HCT116 (cell line): Measurements from ENCODE around the gene GSC2. TPM values are rescaled to one million over a fixed set of nuclear protein-coding genes. Genes with fewer than 3 reads are reported as not detected.

Experiments
- ATAC-seq: fragments of 200-7000 bp; cut with Tn5 transposase; 2 replicates; pipeline ENCODE4 v1.9.1; 2020; ENCODE audit warnings: mild to moderate bottlenecking, moderate library complexity
- BruUV-seq: library from RNA; stranded (reverse); fragments of 400-500 nt; replicated peaks from 2 replicates; lab custom pipeline; 2021; lab: Mats Ljungman, UMichigan
- CTCF ChIA-PET: fragments of 300-600 bp; sonication (Branson Sonifier 250); formaldehyde crosslinking; loops from one replicate; lab custom pipeline; 2021; ENCODE audit warnings: antibody characterized with exemption; lab: Charles Lee
- POLR2A ChIA-PET: fragments of 300-600, 350-600 bp; sonication (Branson Sonifier 250); formaldehyde crosslinking; loops from one replicate; lab custom pipeline; 2021; ENCODE audit warnings: antibody characterized with exemption; lab: Charles Lee
- RAD21 ChIA-PET, 2 experiments: fragments of 300-600 bp; sonication (Branson Sonifier 250); formaldehyde crosslinking; loops; one replicate each; lab custom pipeline; 2023; ENCODE audit warnings: low total read pairs in 2 of 2; ENCODE audit not compliant: uncharacterized antibody in 2 of 2, unreplicated experiment in 2 of 2, low non-redundant PET in 1 of 2; lab: Charles Lee
- DNase-seq: peaks from one replicate; pipeline ENCODE4 v3.0.0-alpha.2; 2010; ENCODE audit warnings: low read depth, low spot score
- H2AFZ ChIP-seq: fragments of 200-600 bp; shearing (Covaris generic), sonication (generic); 2 replicates; pipeline ENCODE4 v1.6.1; 2017; ENCODE audit warnings: low read depth, mixed run types, mixed read lengths, antibody characterized with exemption, low read length; ENCODE audit not compliant: poor library complexity, severe bottlenecking
- H3K27ac ChIP-seq: 2 replicates; pipeline ENCODE4 v1.5.1; 2012; ENCODE audit warnings: low read depth, low read length
- H3K27me3 ChIP-seq: fragments of 200-600 bp; sonication (generic); 2 replicates; pipeline ENCODE4 v1.6.1; 2016; ENCODE audit warnings: mixed run types, low read length, mixed read lengths; ENCODE audit not compliant: insufficient read depth
- H3K36me3 ChIP-seq, 2 experiments: fragments of 200-500 bp in 1 of 2; fragments of 200-600 bp in 1 of 2; sonication (Bioruptor generic) in 1 of 2; sonication (generic) in 1 of 2; 2 replicates each; pipeline versions ENCODE4 v1.5.1 to v1.6.1; 2014 to 2016; ENCODE audit warnings: low read length in 2 of 2, inconsistent platforms in 1 of 2, mixed read lengths in 1 of 2, mixed run types in 1 of 2; ENCODE audit not compliant: insufficient read depth in 2 of 2, control insufficient read depth in 1 of 2
- H3K4me1 ChIP-seq, 2 experiments: fragments of 200-600 bp in 1 of 2; sonication (generic) in 1 of 2; 2 replicates each; pipeline versions ENCODE4 v1.5.1 to v1.6.1; 2012 to 2017; ENCODE audit warnings: low read length in 2 of 2, inconsistent platforms in 1 of 2, mild to moderate bottlenecking in 1 of 2, mixed read lengths in 1 of 2, mixed run types in 1 of 2, moderate library complexity in 1 of 2; ENCODE audit not compliant: insufficient read depth in 2 of 2, control insufficient read depth in 1 of 2
- H3K4me2 ChIP-seq: fragments of 200-600 bp; sonication (generic); 2 replicates; pipeline ENCODE4 v1.6.1; 2017; ENCODE audit warnings: mixed run types, low read length, mixed read lengths
- H3K4me3 ChIP-seq, 2 experiments: fragments of 200-600 bp in 1 of 2; sonication (generic) in 1 of 2; replicated peaks in 1 of 2; 2 replicates each; pipeline ENCODE4 v1.5.1; 2011 to 2016; ENCODE audit warnings: low read length in 2 of 2, control low read depth in 1 of 2, low read depth in 1 of 2, mild to moderate bottlenecking in 1 of 2, mixed read lengths in 1 of 2, mixed run types in 1 of 2
- H3K79me2 ChIP-seq: fragments of 200-600 bp; sonication (generic); 2 replicates; pipeline ENCODE4 v1.6.1; 2017; ENCODE audit warnings: mild to moderate bottlenecking, mixed run types, low read length, moderate library complexity, mixed read lengths; ENCODE audit not compliant: insufficient read depth
- H3K9ac ChIP-seq: fragments of 200-600 bp; sonication (generic); 2 replicates; pipeline ENCODE4 v1.6.1; 2016; ENCODE audit warnings: low read length, mixed read lengths
- H3K9me2 ChIP-seq: fragments of 200-600 bp; sonication (generic), shearing (Covaris generic); 2 replicates; pipeline ENCODE4 v1.6.1; 2017; ENCODE audit warnings: mixed run types, mild to moderate bottlenecking, moderate library complexity; ENCODE audit not compliant: insufficient read depth
- H3K9me3 ChIP-seq, 2 experiments: fragments of 200-500 bp in 1 of 2; fragments of 200-600 bp in 1 of 2; sonication (Bioruptor generic) in 1 of 2; sonication (generic) in 1 of 2; 2 replicates each; pipeline ENCODE4 v1.6.1; 2014 to 2017; ENCODE audit warnings: low read length in 2 of 2, mixed read lengths in 2 of 2, inconsistent platforms in 1 of 2, low read depth in 1 of 2, mild to moderate bottlenecking in 1 of 2, mixed run types in 1 of 2, moderate library complexity in 1 of 2; ENCODE audit not compliant: control insufficient read depth in 1 of 2, insufficient read depth in 1 of 2
- H4K20me1 ChIP-seq: fragments of 200-600 bp; sonication (generic), shearing (Covaris generic); 2 replicates; pipeline ENCODE4 v1.6.1; 2017; ENCODE audit warnings: mixed run types, mild to moderate bottlenecking, moderate library complexity; ENCODE audit not compliant: insufficient read depth
- ATF3 ChIP-seq: IDR thresholded peaks from 2 replicates; pipeline ENCODE4 v1.6.1; 2012
- CBX3 ChIP-seq: IDR thresholded peaks from 2 replicates; pipeline ENCODE4 v1.6.1; 2012; ENCODE audit warnings: low read depth
- CEBPB ChIP-seq: IDR thresholded peaks from 2 replicates; pipeline ENCODE4 v1.6.1; 2012; ENCODE audit warnings: low read depth
- CTCF ChIP-seq, 3 experiments: fragments of 200-600 bp in 1 of 3; sonication (generic) in 1 of 3; IDR thresholded peaks in 2 of 3; conservative IDR thresholded peaks in 1 of 3; 2 replicates each; pipeline ENCODE4 v1.5.1; 2012 to 2017; ENCODE audit warnings: low read depth in 2 of 3, low read length in 2 of 3, antibody characterized with exemption in 1 of 3, borderline replicate concordance in 1 of 3, control low read depth in 1 of 3, mild to moderate bottlenecking in 1 of 3, mixed read lengths in 1 of 3, mixed run types in 1 of 3, moderate library complexity in 1 of 3; ENCODE audit not compliant: insufficient read depth in 1 of 3
- EGR1 ChIP-seq: IDR thresholded peaks from 2 replicates; pipeline ENCODE4 v1.6.1; 2012; ENCODE audit warnings: low read depth
- EZH2 ChIP-seq: fragments of 200-600 bp; sonication (generic); IDR thresholded peaks from 2 replicates; pipeline ENCODE4 v1.6.1; 2017; ENCODE audit warnings: antibody characterized with exemption, mixed run types
- EZH2phosphoT487 ChIP-seq: fragments of 200-600 bp; IDR thresholded peaks from 2 replicates; pipeline ENCODE4 v1.6.1; 2018; ENCODE audit warnings: antibody characterized with exemption, borderline replicate concordance
- FOSL1 ChIP-seq: IDR thresholded peaks from 2 replicates; pipeline ENCODE4 v1.6.1; 2012; ENCODE audit warnings: low read depth
- JUND ChIP-seq: IDR thresholded peaks from 2 replicates; pipeline ENCODE4 v1.6.1; 2012
- MAX ChIP-seq: IDR thresholded peaks from 2 replicates; pipeline ENCODE4 v1.6.1; 2012
- POLR2A ChIP-seq: IDR thresholded peaks from 2 replicates; pipeline ENCODE4 v1.7.0; 2011; ENCODE audit warnings: borderline replicate concordance; ENCODE audit not compliant: insufficient read depth, insufficient read length; ENCODE audit errors: extremely low read depth
- RAD21 ChIP-seq: IDR thresholded peaks from 2 replicates; pipeline ENCODE4 v1.6.1; 2012; ENCODE audit warnings: low read depth, mild to moderate bottlenecking
- REST ChIP-seq: IDR thresholded peaks from 2 replicates; pipeline ENCODE4 v1.6.1; 2012; ENCODE audit warnings: low read depth
- SP1 ChIP-seq: IDR thresholded peaks from 2 replicates; pipeline ENCODE4 v1.6.1; 2012; ENCODE audit warnings: low read depth
- SRF ChIP-seq: IDR thresholded peaks from 2 replicates; pipeline ENCODE4 v1.6.1; 2012; ENCODE audit warnings: low read depth
- YY1 ChIP-seq: IDR thresholded peaks from 2 replicates; pipeline ENCODE4 v1.6.1; 2011; ENCODE audit warnings: low read length, low read depth, moderate library complexity, mild to moderate bottlenecking; ENCODE audit not compliant: insufficient replicate concordance; ENCODE audit errors: extremely low read depth
- ZBTB33 ChIP-seq: IDR thresholded peaks from 2 replicates; pipeline ENCODE4 v1.6.1; 2011; ENCODE audit warnings: mild to moderate bottlenecking, low read length, moderate library complexity; ENCODE audit not compliant: insufficient replicate concordance; ENCODE audit errors: extremely low read depth
- ZFX ChIP-seq: fragments of 450-650 bp; IDR thresholded peaks from 2 replicates; pipeline ENCODE4 v1.6.1; 2017
- ZNF274 ChIP-seq: fragments of 200-500 bp; sonication (Bioruptor generic); IDR thresholded peaks from 2 replicates; pipeline ENCODE4 v1.6.1; 2014; ENCODE audit warnings: mild to moderate bottlenecking, low read depth, low read length, inconsistent platforms
- intact Hi-C: fragments of 100-400 bp; cut with micrococcal nuclease; formaldehyde crosslinking; loops from 2 replicates; pipeline ENCODE4 v1.10.0; 2022
- total RNA-seq: library from RNA; stranded (reverse); gene quantifications from one replicate; pipeline ENCODE4 v1.2.1, GENCODE V29; 2021; ENCODE audit not compliant: unreplicated experiment

Gene GSC2
- total RNA-seq, 1 experiment from 2014 or later, result not detected

- TF ChIP-seq RAD21 (no peak), EGR1 (no peak), YY1 (no peak), CTCF (IDR thresholded peaks at IDR 0.05 in 2 of 3, conservative IDR thresholded peaks at IDR 0.05 in 1 of 3; ENCODE audit: borderline replicate concordance in 1 of 3, insufficient read depth in 1 of 3, low read depth in 2 of 3, low read length in 2 of 3) (no peak), CEBPB (no peak), JUND (no peak), EZH2phosphoT487 (no peak), FOSL1 (no peak), MAX (no peak), REST (no peak), SRF (no peak), SP1 (no peak), POLR2A (no peak), ZBTB33 (no peak), EZH2 (no peak), ZNF274 (no peak), ZFX (no peak), CBX3 (no peak), ATF3 (no peak)
- no peaks in the 10 kb centered on the region for H3K4me1 ChIP-seq
- no peaks in the 10 kb centered on the region for H3K9me3 ChIP-seq
- peaks cover 8% of the 10 kb centered on the region; the same call in 1 of the 2 replicates for H3K27me3 ChIP-seq
- POLR2A ChIA-PET, result no interaction called here
- no peak overlapping the region for H3K9ac ChIP-seq
- no peak overlapping the region for H3K4me2 ChIP-seq
- no peak overlapping the region for H3K27ac ChIP-seq
- no peaks in the 10 kb centered on the region for H3K36me3 ChIP-seq
- no peak overlapping the region for H2AFZ ChIP-seq
- no peak overlapping the region for H3K4me3 ChIP-seq
- BruUV-seq, result no TSS peak
- CTCF ChIA-PET, result no interaction called here
- H3K79me2 ChIP-seq, result no peaks in the 10 kb centered on the region
- no peaks in the 10 kb centered on the region for H3K9me2 ChIP-seq
- intact Hi-C loops, result no loop called here
- RAD21 ChIA-PET, result no interaction called here
- no peaks in the 10 kb centered on the region for H4K20me1 ChIP-seq
- ATAC-seq (no peak), DNase-seq (no peak)
Measured at GRCh38 chr22:19151329-19152191, 1.5 kb upstream of the GSC2 start.
